Mucosa of rectum (tissue), 2 donors: ENCODE data around the gene KRTAP5-5.

Experiments used
- H3K27ac ChIP-seq, 2 donors: one replicate each; pipeline ENCODE4 v1.7.0; 2013; ENCODE audit warnings: inconsistent platforms in 2 of 2, low read depth in 2 of 2, low read length in 2 of 2
- H3K27me3 ChIP-seq, 2 donors: one replicate each; pipeline ENCODE4 v1.7.0; 2013; ENCODE audit warnings: low read length in 2 of 2; ENCODE audit not compliant: control insufficient read depth in 2 of 2, insufficient read depth in 2 of 2
- H3K36me3 ChIP-seq, 2 donors: one replicate each; pipeline ENCODE4 v1.7.0; 2013; ENCODE audit warnings: low read length in 2 of 2; ENCODE audit not compliant: control insufficient read depth in 2 of 2, insufficient read depth in 2 of 2
- H3K4me1 ChIP-seq, 2 donors: one replicate each; pipeline ENCODE4 v1.7.0; 2013; ENCODE audit warnings: low read length in 2 of 2, mild to moderate bottlenecking in 1 of 2; ENCODE audit not compliant: control insufficient read depth in 2 of 2, insufficient read depth in 2 of 2
- H3K4me3 ChIP-seq, 2 donors: one replicate each; pipeline ENCODE4 v1.7.0; 2013; ENCODE audit warnings: low read length in 2 of 2
- H3K9ac ChIP-seq, 2 donors: one replicate each; pipeline ENCODE4 v1.7.0; 2013; ENCODE audit warnings: low read length in 2 of 2, low read depth in 1 of 2, mild to moderate bottlenecking in 1 of 2
- H3K9me3 ChIP-seq, 2 donors: one replicate each; pipeline ENCODE4 v1.7.0; 2013; ENCODE audit warnings: low read length in 2 of 2; ENCODE audit not compliant: control insufficient read depth in 2 of 2
- donor health status: healthy.
- donor health status: Normal muscosa, but diverticular disease.

Gene KRTAP5-5

GRCh38 chr11:1675536-1676228 is 46.1 kb downstream of the KRTAP5-5 start:
- peaks cover 13 to 19% of the 10 kb centered on the region in 2 donors for H3K27me3 ChIP-seq
- no peaks in the 10 kb centered on the region for H3K9me3 ChIP-seq
- no peak overlapping the region for H3K9ac ChIP-seq
- no peak overlapping the region for H3K27ac ChIP-seq
- no peak overlapping the region for H3K4me3 ChIP-seq
- no peaks in the 10 kb centered on the region for H3K4me1 ChIP-seq
- H3K36me3 ChIP-seq = no peaks in the 10 kb centered on the region

- Histone ChIP-seq H3K27ac (no peak overlapping the region), H3K9ac (no peak overlapping the region), H3K9me3 (no peaks in the 10 kb centered on the region), H3K4me1 (no peaks in the 10 kb centered on the region), H3K4me3 (no peak overlapping the region), H3K27me3 (peaks cover 11 to 16% of the 10 kb centered on the region in 2 donors), H3K36me3 (no peaks in the 10 kb centered on the region)
Measured at GRCh38 chr11:1676229-1676740, 46.7 kb downstream of the KRTAP5-5 start.

- no peaks in the 10 kb centered on the region for H3K4me1 ChIP-seq
- peaks cover 6 to 11% of the 10 kb centered on the region in 2 donors for H3K27me3 ChIP-seq
- no peak overlapping the region for H3K4me3 ChIP-seq
- no peak overlapping the region for H3K9ac ChIP-seq
- no peaks in the 10 kb centered on the region for H3K9me3 ChIP-seq
- no peaks in the 10 kb centered on the region for H3K36me3 ChIP-seq
- H3K27ac ChIP-seq = no peak overlapping the region
Measured at GRCh38 chr11:1679881-1680280, 50.3 kb downstream of the KRTAP5-5 start.
